ENCODE results near the gene RFK. TPM values are rescaled to one million over a fixed set of nuclear protein-coding genes. Genes with fewer than 3 reads are reported as not detected.

RFK gene
- total and polyA plus RNA-seq, 2 of the 13 experiments (the other 11 are each of a cell fraction or from before 2014, with no cell fraction given), result 18.2 to 37.2 TPM

GRCh38 chr9:76374783-76375559 lies 19.3 kb downstream of the RFK start (continued):
- TF ChIP-seq CEBPB (IDR thresholded peaks at IDR 0.05; ENCODE audit: borderline replicate concordance, low read depth, low read length) (no peak), ZBTB37 (CRISPR knock-in tag; IDR thresholded peaks at IDR 0.05) (no peak), ETV5 (CRISPR knock-in tag; IDR thresholded peaks at IDR 0.05; ENCODE audit: borderline replicate concordance) (peak; percentile 45; the same call in 1 of the 2 replicates), GMEB1 (CRISPR knock-in tag; IDR thresholded peaks at IDR 0.05; ENCODE audit: borderline replicate concordance) (no peak), ELF4 (CRISPR knock-in tag; IDR thresholded peaks at IDR 0.05; ENCODE audit: borderline replicate concordance) (no peak), RCOR2 (CRISPR knock-in tag; IDR thresholded peaks at IDR 0.05) (no peak), SPEN (CRISPR knock-in tag; IDR thresholded peaks at IDR 0.05; ENCODE audit: low read depth) (no peak), ZMYM3 (CRISPR knock-in tag; IDR thresholded peaks at IDR 0.05) (no peak), SRSF9 (IDR thresholded peaks at IDR 0.05; ENCODE audit: borderline replicate concordance, insufficient read depth, low read depth, low read length, poor library complexity, severe bottlenecking) (no peak), PAXIP1 (CRISPR knock-in tag; conservative IDR thresholded peaks at IDR 0.05) (peak; percentile 37; the same call in 1 of the 2 replicates), ZNF75D (CRISPR knock-in tag; IDR thresholded peaks at IDR 0.05; ENCODE audit: borderline replicate concordance) (no peak), ZSCAN25 (CRISPR knock-in tag; IDR thresholded peaks at IDR 0.05) (no peak), ARID5B (CRISPR knock-in tag; IDR thresholded peaks at IDR 0.05) (peak; percentile 79), HES4 (CRISPR knock-in tag; IDR thresholded peaks at IDR 0.05; ENCODE audit: borderline replicate concordance) (no peak), CREB1 (IDR thresholded peaks at IDR 0.05) (peak; percentile 99), CREB1 (CRISPR knock-in tag; IDR thresholded peaks at IDR 0.05) (peak; percentile 92), ZBTB21 (CRISPR knock-in tag; IDR thresholded peaks at IDR 0.05) (peak; percentile 88), SNAPC5 (CRISPR knock-in tag; IDR thresholded peaks at IDR 0.05; ENCODE audit: borderline replicate concordance) (no peak)

Data from HepG2 (cell line).